Adrenal gland (tissue), 12 donors: ENCODE results near the gene SLC35F6. TPM values are rescaled to one million over a fixed set of nuclear protein-coding genes. Genes with fewer than 3 reads are reported as not detected.

ENCODE experiments used
- DNase-seq, 7 donors: peaks; one replicate each; pipeline ENCODE4 v3.0.0-alpha.2; 2019 to 2020
- H3K27ac ChIP-seq, 5 donors: fragments of 200-600 bp; sonication (generic) in 4 of 5; 1 replicate in 3 of 5; 2 replicates in 2 of 5; pipeline versions ENCODE4 v1.5.1 to v1.8.0; 2016 to 2020; ENCODE audit warnings: mild to moderate bottlenecking in 1 of 5
- H3K27me3 ChIP-seq: fragments of 200-600 bp; 2 replicates; pipeline ENCODE4 v1.8.0; 2021
- H3K36me3 ChIP-seq, 2 donors: fragments of 200-600 bp; replicated peaks in 1 of 2; 1 replicate in 1 of 2; 2 replicates in 1 of 2; pipeline versions ENCODE4 v1.5.1 to v1.8.0; 2018 to 2022
- H3K4me1 ChIP-seq, 2 donors: fragments of 200-600 bp; replicated peaks in 1 of 2; 1 replicate in 1 of 2; 2 replicates in 1 of 2; pipeline versions ENCODE4 v1.5.1 to v1.8.0; 2018 to 2021
- H3K4me3 ChIP-seq, 4 donors: fragments of 200-600 bp; sonication (generic) in 3 of 4; one replicate each; pipeline ENCODE4 v1.5.1; 2016 to 2018
- H3K9me3 ChIP-seq, 3 donors: fragments of 200-600 bp; sonication (generic) in 1 of 3; replicated peaks in 1 of 3; 1 replicate in 2 of 3; 2 replicates in 1 of 3; pipeline versions ENCODE4 v1.5.1 to v1.8.0; 2016 to 2021
- CTCF ChIP-seq, 6 experiments: fragments of 450-650 bp in 4 of 6; fragments of 200-600 bp in 2 of 6; sonication (generic) in 1 of 6; IDR thresholded peaks; 1 replicate in 5 of 6; 2 replicates in 1 of 6; pipeline versions ENCODE4 v1.5.1 to v1.8.0; 2016 to 2021; ENCODE audit warnings: antibody characterized with exemption in 6 of 6, mild to moderate bottlenecking in 2 of 6, moderate library complexity in 1 of 6
- POLR2A ChIP-seq, 2 donors: fragments of 450-650 bp; IDR thresholded peaks; one replicate each; pipeline ENCODE4 v1.6.1; 2017; ENCODE audit warnings: antibody characterized with exemption in 2 of 2, mild to moderate bottlenecking in 2 of 2, moderate library complexity in 1 of 2
- WGBS, 4 donors: extraction: QIAGEN DNeasy Blood & Tissue Kit in 2 of 4; methylation state at CpG; one replicate each; pipeline versions ENCODE4 v1.1.5 to v1.1.7; 2013 to 2017; 5-methylcytosine and 5-hydroxymethylcytosine counted together
- intact Hi-C, 2 donors: fragments of 100-400 bp; cut with DNase I; formaldehyde crosslinking; loops; one replicate each; pipeline versions ENCODE4 v1.14.1 to v1.15.0; 2022 to 2023
- polyA plus RNA-seq, 3 donors: library from polyadenylated mRNA; stranded (reverse); fragments of 200-250 nt in 2 of 3; fragments of 350-450 nt in 1 of 3; fragmentation: Illumina TruSeq in 1 of 3; extraction: RNeasy Lipid Tissue Mini Kit (QIAGEN cat#74804) in 1 of 3; gene quantifications; one replicate each; pipeline ENCODE4 v1.2.3, GENCODE V29; 2013 to 2014
- total RNA-seq, 9 donors: library from RNA; depleted of rRNA in 4 of 9; stranded (reverse); fragments of >200 nt in 4 of 9; fragments of 120-200 nt in 1 of 9; fragmentation: NEBNext Ultra II Directional in 1 of 9; extraction: Animal tissue kit (Norgen Biotek cat#: 25700) in 1 of 9; gene quantifications; one replicate each; pipeline versions ENCODE4 v1.1.0 to v1.2.4, GENCODE V29; 2013 to 2023
- donor health status: healthy with polysubstance abuse.
- donor health status: Bipolar disorder and iron deficiency.
- donor health status: DM: yes; HTN: yes; CAD: no.
- donor health status: DM: no; HTN: no; CAD: no.
- donor health status: DM: no; HTN: no; CAD: no.
- donor health status: DM: yes; HTN: yes; CAD: no.

SLC35F6 gene
- total and polyA plus RNA-seq, 12 donors = 20.0 to 92.4 (median 56.7) TPM

GRCh38 chr2:26723991-26724750 is 39.9 kb upstream of the SLC35F6 start:
- peak in 1 of 2 donors; percentile 77 for TF ChIP-seq POLR2A (IDR thresholded peaks at IDR 0.05)
- no peak for TF ChIP-seq CTCF (IDR thresholded peaks at IDR 0.05)
- DNase-seq = peak; percentile 90 to 98 (median 98)

GRCh38 chr2:26724784-26725520 is 39.1 kb upstream of the SLC35F6 start:
- Histone ChIP-seq H3K4me1 (peaks cover 62 to 76% of the 10 kb centered on the region in 2 donors), H3K27me3 (no peaks in the 10 kb centered on the region), H3K4me3 (no peak overlapping the region), H3K27ac (peak overlapping the region; percentile 96 to 99 (median 97)), H3K36me3 (peaks cover 0 to 26% of the 10 kb centered on the region in 2 donors), H3K9me3 (no peaks in the 10 kb centered on the region)
- TF ChIP-seq POLR2A (IDR thresholded peaks at IDR 0.05) (no peak), CTCF (IDR thresholded peaks at IDR 0.05) (peak in 1 of 6 experiments; percentile 15)
- DNase-seq = peak in 1 of 7 donors; percentile 57
- intact Hi-C loops = no loop called here
- WGBS, 4 donors = 42 to 57% (median 53%) methylated on average over 11 to 14 of the region's 14 CpGs

More at GRCh38 chr2:26723991-26724750, 39.9 kb upstream of the SLC35F6 start:
- H3K27ac ChIP-seq = peak overlapping the region; percentile 96 to 99 (median 97)
- H3K36me3 ChIP-seq = peaks cover 0 to 19% of the 10 kb centered on the region in 2 donors
- intact Hi-C loops = no loop called here
- H3K27me3 ChIP-seq = no peaks in the 10 kb centered on the region
- peaks cover 69 to 78% of the 10 kb centered on the region in 2 donors for H3K4me1 ChIP-seq
- no peak overlapping the region for H3K4me3 ChIP-seq
- H3K9me3 ChIP-seq = no peaks in the 10 kb centered on the region
- 22 to 38% (median 22%) methylated on average over 5 to 14 of the region's 14 CpGs for WGBS, 4 donors

GRCh38 chr2:26725521-26725820 is 38.6 kb upstream of the SLC35F6 start:
- Histone ChIP-seq H3K4me1 (peaks cover 60 to 75% of the 10 kb centered on the region in 2 donors), H3K4me3 (no peak overlapping the region), H3K36me3 (peaks cover 0 to 31% of the 10 kb centered on the region in 2 donors), H3K27ac (peak overlapping the region; percentile 96 to 99 (median 97)), H3K9me3 (no peaks in the 10 kb centered on the region), H3K27me3 (no peaks in the 10 kb centered on the region)
- TF ChIP-seq CTCF (IDR thresholded peaks at IDR 0.05) (peak in 2 of 6 experiments; percentile 1 to 9), POLR2A (IDR thresholded peaks at IDR 0.05) (peak in 1 of 2 donors; percentile 56)
- DNase-seq = peak; percentile 79 to 96 (median 93)
- intact Hi-C loops = no loop called here
- 30 to 46% (median 39%) methylated on average over 2 to 7 of the region's 7 CpGs; no CpG with 5 or more reads in 1 of the 4 donors for WGBS, 4 donors

GRCh38 chr2:26726228-26726627 is 37.9 kb upstream of the SLC35F6 start:
- no peak for TF ChIP-seq CTCF (IDR thresholded peaks at IDR 0.05)
- Histone ChIP-seq H3K4me1 (peaks cover 55 to 67% of the 10 kb centered on the region in 2 donors), H3K27me3 (no peaks in the 10 kb centered on the region), H3K9me3 (no peaks in the 10 kb centered on the region), H3K36me3 (peaks cover 0 to 36% of the 10 kb centered on the region in 2 donors), H3K27ac (peak overlapping the region; percentile 96 to 99 (median 97)), H3K4me3 (no peak overlapping the region)
- WGBS, 4 donors = 20 to 50% (median 25%) methylated on average over 1 of the region's 1 CpG
- intact Hi-C loops = no loop called here
- DNase-seq = peak in 1 of 7 donors; percentile 13
